HepG2 (cell line): Measurements from ENCODE around the gene TTLL4. TPM values are rescaled to one million over a fixed set of nuclear protein-coding genes. Genes with fewer than 3 reads are reported as not detected.

Source experiments
- ARID3A ChIP-seq: IDR thresholded peaks from 2 replicates; pipeline ENCODE4 v1.6.1; 2012; ENCODE audit warnings: low read depth, low read length, improper control_type of control experiment
- BCL6 ChIP-seq: IDR thresholded peaks from 2 replicates; pipeline ENCODE4 v1.6.1; 2016; ENCODE audit warnings: missing genetic modification reagents, missing compliant biosample characterization
- MEF2D ChIP-seq: sonication (generic); formaldehyde crosslinking; IDR thresholded peaks from 2 replicates; pipeline ENCODE4 v1.5.1; 2020; ENCODE audit warnings: mild to moderate bottlenecking, missing genetic modification reagents
- MXD1 ChIP-seq: sonication (generic); formaldehyde crosslinking; IDR thresholded peaks from 2 replicates; pipeline ENCODE4 v1.4.0; 2020; ENCODE audit warnings: mild to moderate bottlenecking, missing genetic modification reagents
- NFAT5 ChIP-seq: sonication (generic); formaldehyde crosslinking; IDR thresholded peaks from 2 replicates; pipeline ENCODE4 v1.4.0; 2020; ENCODE audit warnings: missing genetic modification reagents
- SNAPC2 ChIP-seq: sonication (generic); formaldehyde crosslinking; IDR thresholded peaks from 2 replicates; pipeline ENCODE4 v1.8.1; 2022; ENCODE audit warnings: mild to moderate bottlenecking, missing genetic modification reagents
- THAP9 ChIP-seq: sonication (generic); formaldehyde crosslinking; IDR thresholded peaks from 2 replicates; pipeline ENCODE4; 2020; ENCODE audit warnings: missing genetic modification reagents, mild to moderate bottlenecking, borderline replicate concordance
- XBP1 ChIP-seq: sonication (generic); formaldehyde crosslinking; IDR thresholded peaks from 2 replicates; pipeline ENCODE4 v1.5.0; 2020; ENCODE audit warnings: missing genetic modification reagents
- ZNF382 ChIP-seq: sonication (generic); formaldehyde crosslinking; IDR thresholded peaks from 2 replicates; pipeline ENCODE4 v1.5.0; 2020; ENCODE audit warnings: missing genetic modification reagents, mild to moderate bottlenecking, borderline replicate concordance
- ZNF546 ChIP-seq: sonication (generic); formaldehyde crosslinking; conservative IDR thresholded peaks from 2 replicates; pipeline ENCODE4 v1.8.1; 2023; ENCODE audit warnings: mild to moderate bottlenecking, missing genetic modification reagents
- ZNF644 ChIP-seq: IDR thresholded peaks from 2 replicates; pipeline ENCODE4 v1.6.1; 2016; ENCODE audit warnings: low read depth
- polyA plus RNA-seq, 8 experiments: library from polyadenylated mRNA; depleted of rRNA in 3 of 8; stranded (reverse) in 7 of 8; unstranded in 1 of 8; fragments of >200 nt; fragmentation: Illumina TruSeq in 4 of 8; extraction: Trizol in 4 of 8; gene quantifications; 2 replicates each; pipeline versions ENCODE4 v1.2.1 to v1.2.3, GENCODE V29; 2011 to 2016; ENCODE audit warnings: low read depth in 4 of 8, missing spikeins in 1 of 8, mixed read lengths in 1 of 8; ENCODE audit not compliant: insufficient read depth in 1 of 8
- total RNA-seq, 5 experiments: library from RNA; depleted of rRNA; stranded (reverse); fragments of >200 nt; fragmentation: Illumina TruSeq; extraction: Trizol; gene quantifications; 2 replicates each; pipeline ENCODE4 v1.2.3, GENCODE V29; 2016; ENCODE audit warnings: low read depth in 1 of 5
- TF ChIP-seq, protein P1 (sequence below): sonication (generic); formaldehyde crosslinking; IDR thresholded peaks from 2 replicates; pipeline ENCODE4 v1.8.0; 2022; ENCODE audit warnings: mild to moderate bottlenecking, missing genetic modification reagents, moderate library complexity

Gene TTLL4
- total and polyA plus RNA-seq, 2 of the 13 experiments (the other 11 are each of a cell fraction or from before 2014, with no cell fraction given) = 77.5 to 84.6 TPM

DNA sequence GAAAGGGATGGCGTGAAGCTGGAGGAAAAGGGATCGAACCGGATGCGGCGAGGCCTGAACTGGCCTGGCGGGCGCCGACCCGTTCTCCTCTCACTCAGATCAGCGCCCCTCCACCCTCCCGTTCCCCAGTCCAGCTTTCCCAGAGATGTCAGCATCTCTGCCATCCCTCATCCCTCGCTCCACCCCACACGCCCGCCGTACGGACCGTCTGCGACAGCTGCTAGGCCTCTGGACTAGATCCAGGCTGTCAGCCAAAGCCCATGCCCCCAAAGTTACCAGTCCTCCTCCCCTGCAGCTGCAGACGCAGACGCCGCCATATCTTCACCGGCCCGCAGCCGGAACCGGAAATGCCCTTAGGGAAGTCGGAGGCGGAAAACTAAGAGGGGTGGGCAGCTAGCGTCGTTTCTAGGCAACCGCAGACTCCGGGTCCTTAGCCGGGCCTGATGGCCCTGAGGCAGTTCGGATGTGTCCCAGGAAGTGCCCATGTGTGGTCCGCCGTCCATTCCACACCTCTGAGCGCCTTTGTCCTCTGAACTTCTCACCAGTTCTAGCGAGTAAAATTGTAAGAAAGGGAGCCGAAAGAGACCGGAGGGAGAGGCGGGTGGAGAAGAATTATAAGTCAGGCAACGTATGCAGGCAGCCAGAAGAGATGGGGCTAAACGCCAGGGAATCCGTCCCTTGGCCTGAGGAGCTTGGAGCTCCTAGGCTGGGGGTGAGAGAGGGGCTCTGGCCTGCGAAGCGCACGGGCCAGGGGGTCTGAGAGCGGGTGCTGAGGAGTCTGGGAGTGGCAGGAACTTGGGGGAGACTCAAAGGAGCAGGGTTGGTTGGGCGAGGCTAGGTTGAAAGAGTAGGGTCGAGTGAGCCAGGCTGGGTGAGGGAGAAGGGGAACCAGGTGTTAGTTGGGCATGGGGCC is 38.7 kb upstream of the TTLL4 start, which contains the start of the genes RNF25 and STK36 (continued):
- TF ChIP-seq NFAT5 (CRISPR knock-in tag) (0 out of 2 replicates have a peak, but pooled peaks have one; percentile 18), MEF2D (CRISPR knock-in tag) (peak; percentile 20; the same call in 1 of the 2 replicates), MXD1 (CRISPR knock-in tag) (peak; percentile 53; the same call in 1 of the 2 replicates), ZNF546 (peak; percentile 64; the same call in 1 of the 2 replicates), ARID3A (peak; percentile 20; the same call in 1 of the 2 replicates), XBP1 (CRISPR knock-in tag) (no peak), ZNF644 (CRISPR knock-in tag) (no peak), BCL6 (CRISPR knock-in tag) (no peak; the same call in 1 of the 2 replicates), THAP9 (CRISPR knock-in tag) (peak; percentile 89), SNAPC2 (CRISPR knock-in tag) (peak; percentile 77), ZNF382 (CRISPR knock-in tag) (no peak)
- TF ChIP-seq, protein P1, sequence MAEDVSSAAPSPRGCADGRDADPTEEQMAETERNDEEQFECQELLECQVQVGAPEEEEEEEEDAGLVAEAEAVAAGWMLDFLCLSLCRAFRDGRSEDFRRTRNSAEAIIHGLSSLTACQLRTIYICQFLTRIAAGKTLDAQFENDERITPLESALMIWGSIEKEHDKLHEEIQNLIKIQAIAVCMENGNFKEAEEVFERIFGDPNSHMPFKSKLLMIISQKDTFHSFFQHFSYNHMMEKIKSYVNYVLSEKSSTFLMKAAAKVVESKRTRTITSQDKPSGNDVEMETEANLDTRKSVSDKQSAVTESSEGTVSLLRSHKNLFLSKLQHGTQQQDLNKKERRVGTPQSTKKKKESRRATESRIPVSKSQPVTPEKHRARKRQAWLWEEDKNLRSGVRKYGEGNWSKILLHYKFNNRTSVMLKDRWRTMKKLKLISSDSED (CRISPR knock-in tag) = no peak
